IMR-90 (cell line): ENCODE results near the gene PLD4. TPM values are rescaled to one million over a fixed set of nuclear protein-coding genes. Genes with fewer than 3 reads are reported as not detected.

Experiments used
- ATAC-seq: fragments of 200-7000 bp; cut with Tn5 transposase; 2 replicates; pipeline ENCODE4 v1.9.1; 2020; ENCODE audit warnings: low read depth, mild to moderate bottlenecking, moderate library complexity
- BruUV-seq: library from RNA; stranded (reverse); fragments of 400-500 nt; replicated peaks from 2 replicates; lab custom pipeline; 2021; lab: Mats Ljungman, UMichigan
- CTCF ChIA-PET: fragments of 300-600 bp; formaldehyde crosslinking; extraction: SDS; loops from one replicate; lab custom pipeline; 2021; ENCODE audit warnings: antibody characterized with exemption; lab: Yijun Ruan, JAX
- POLR2A ChIA-PET: fragments of 300-600 bp; sonication (Branson Sonifier 250); formaldehyde crosslinking; loops from one replicate; lab custom pipeline; 2022; ENCODE audit warnings: antibody characterized with exemption; ENCODE audit not compliant: unreplicated experiment; lab: Charles Lee
- DNase-seq: peaks from one replicate; pipeline ENCODE4 v3.0.0; 2013
- H2AFZ ChIP-seq: replicated peaks from 2 replicates; pipeline ENCODE3; 2013; ENCODE audit warnings: low read length, mild to moderate bottlenecking; ENCODE audit not compliant: poor library complexity
- H2AK5ac ChIP-seq: 2 replicates; pipeline ENCODE4 v1.6.1; 2013; ENCODE audit warnings: low read depth, low read length, inconsistent platforms
- H2AK9ac ChIP-seq: replicated peaks from 2 replicates; pipeline ENCODE3; 2013; ENCODE audit warnings: mild to moderate bottlenecking, low read depth, low read length, moderate library complexity; ENCODE audit not compliant: poor library complexity
- H2BK120ac ChIP-seq: 2 replicates; pipeline ENCODE4 v1.6.1; 2013; ENCODE audit warnings: low read depth, low read length, inconsistent platforms
- H2BK15ac ChIP-seq: 3 replicates; pipeline ENCODE4 v1.6.1; 2013; ENCODE audit warnings: low read depth, low read length, inconsistent platforms
- H2BK20ac ChIP-seq: 2 replicates; pipeline ENCODE4 v1.6.1; 2013; ENCODE audit warnings: low read depth, mild to moderate bottlenecking, inconsistent platforms, low read length, moderate library complexity
- H2BK5ac ChIP-seq: 2 replicates; pipeline ENCODE4 v1.6.1; 2013; ENCODE audit warnings: mild to moderate bottlenecking, low read depth, low read length, inconsistent platforms; ENCODE audit not compliant: poor library complexity, severe bottlenecking
- H3K14ac ChIP-seq: replicated peaks from 2 replicates; pipeline ENCODE4 v1.6.1; 2013; ENCODE audit warnings: low read depth, low read length, inconsistent platforms
- H3K18ac ChIP-seq: 2 replicates; pipeline ENCODE4 v1.6.1; 2013; ENCODE audit warnings: low read depth, low read length, control low read depth
- H3K23ac ChIP-seq: 2 replicates; pipeline ENCODE4 v1.6.1; 2013; ENCODE audit warnings: low read depth, low read length, inconsistent platforms
- H3K27ac ChIP-seq: 2 replicates; pipeline ENCODE4 v1.5.1; 2013; ENCODE audit warnings: mild to moderate bottlenecking, control low read depth, low read length; ENCODE audit not compliant: insufficient read depth
- H3K27me3 ChIP-seq: 2 replicates; pipeline ENCODE4 v1.6.1; 2013; ENCODE audit warnings: low read length; ENCODE audit not compliant: control insufficient read depth, insufficient read depth
- H3K36me3 ChIP-seq: 2 replicates; pipeline ENCODE4 v1.6.1; 2013; ENCODE audit warnings: low read length, mixed read lengths; ENCODE audit not compliant: control insufficient read depth, insufficient read depth
- H3K4ac ChIP-seq: 2 replicates; pipeline ENCODE4 v1.6.1; 2013; ENCODE audit warnings: low read depth, low read length, inconsistent platforms
- H3K4me1 ChIP-seq: 2 replicates; pipeline ENCODE4 v1.6.1; 2013; ENCODE audit warnings: low read length, mixed read lengths; ENCODE audit not compliant: control insufficient read depth, insufficient read depth
- H3K4me2 ChIP-seq: 2 replicates; pipeline ENCODE4 v1.6.1; 2013; ENCODE audit warnings: low read depth, mild to moderate bottlenecking, control low read depth, low read length, moderate library complexity
- H3K4me3 ChIP-seq: 2 replicates; pipeline ENCODE4 v1.5.1; 2013; ENCODE audit warnings: low read depth, mild to moderate bottlenecking, control low read depth, low read length, moderate library complexity; ENCODE audit not compliant: insufficient read depth
- H3K56ac ChIP-seq: 2 replicates; pipeline ENCODE4 v1.6.1; 2013; ENCODE audit warnings: low read length, inconsistent platforms; ENCODE audit not compliant: insufficient read depth; ENCODE audit errors: extremely low read depth
- H3K79me1 ChIP-seq, 2 experiments: 2 replicates each; pipeline ENCODE4 v1.6.1; 2013; ENCODE audit warnings: low read length in 2 of 2, inconsistent platforms in 1 of 2, low read depth in 1 of 2
- H3K9ac ChIP-seq: 2 replicates; pipeline ENCODE4 v1.6.1; 2013; ENCODE audit warnings: low read depth, low read length, control low read depth
- H3K9me1 ChIP-seq: 2 replicates; pipeline ENCODE4 v1.6.1; 2013; ENCODE audit warnings: low read length, inconsistent platforms; ENCODE audit not compliant: insufficient read depth
- H3K9me3 ChIP-seq: 2 replicates; pipeline ENCODE4 v1.6.1; 2013; ENCODE audit warnings: low read length; ENCODE audit not compliant: control insufficient read depth, insufficient read depth
- H4K20me1 ChIP-seq: 2 replicates; pipeline ENCODE4 v1.6.1; 2013; ENCODE audit warnings: low read length, inconsistent platforms; ENCODE audit not compliant: insufficient read depth
- H4K5ac ChIP-seq: 2 replicates; pipeline ENCODE4 v1.6.1; 2013; ENCODE audit warnings: mild to moderate bottlenecking, low read depth, low read length, control low read depth
- H4K8ac ChIP-seq, 2 experiments: 2 replicates each; pipeline ENCODE4 v1.6.1; 2013; ENCODE audit warnings: low read depth in 2 of 2, low read length in 2 of 2, control low read depth in 1 of 2, inconsistent platforms in 1 of 2
- H4K91ac ChIP-seq: 2 replicates; pipeline ENCODE4 v1.6.1; 2013; ENCODE audit warnings: low read depth, low read length, inconsistent platforms; ENCODE audit not compliant: insufficient read depth
- BHLHE40 ChIP-seq: fragments of 150-350 bp; IDR thresholded peaks from 2 replicates; pipeline ENCODE4 v1.6.1; 2016; ENCODE audit warnings: mild to moderate bottlenecking, low read depth, low read length
- CEBPB ChIP-seq: IDR thresholded peaks from 2 replicates; pipeline ENCODE4 v1.6.1; 2012; ENCODE audit warnings: low read depth, low read length, improper control_type of control experiment
- CHD1 ChIP-seq: IDR thresholded peaks from 2 replicates; pipeline ENCODE4 v1.6.1; 2012; ENCODE audit warnings: low read depth, low read length, improper control_type of control experiment
- ELK1 ChIP-seq: fragments of 150-350 bp; IDR thresholded peaks from 2 replicates; pipeline ENCODE4 v1.6.1; 2016; ENCODE audit warnings: low read depth, mild to moderate bottlenecking, low read length, moderate library complexity, borderline replicate concordance
- FOS ChIP-seq: fragments of 150-350 bp; IDR thresholded peaks from 2 replicates; pipeline ENCODE4 v1.6.1; 2016; ENCODE audit warnings: low read depth, low read length
- MAFK ChIP-seq: IDR thresholded peaks from 2 replicates; pipeline ENCODE4 v1.6.1; 2012; ENCODE audit warnings: low read depth, low read length, improper control_type of control experiment
- MAZ ChIP-seq: IDR thresholded peaks from 2 replicates; pipeline ENCODE4 v1.6.1; 2012; ENCODE audit warnings: low read depth, mild to moderate bottlenecking, low read length, improper control_type of control experiment, moderate library complexity, borderline replicate concordance
- MXI1 ChIP-seq: IDR thresholded peaks from 2 replicates; pipeline ENCODE4 v1.6.1; 2012; ENCODE audit warnings: low read depth, mild to moderate bottlenecking, low read length, moderate library complexity, borderline replicate concordance
- NFE2L2 ChIP-seq: fragments of 150-350 bp; IDR thresholded peaks from 2 replicates; pipeline ENCODE4 v1.6.1; 2016; ENCODE audit warnings: low read depth, mild to moderate bottlenecking, low read length
- POLR2A ChIP-seq: IDR thresholded peaks from 2 replicates; pipeline ENCODE4 v1.6.1; 2012; ENCODE audit warnings: mild to moderate bottlenecking, low read depth, low read length
- RCOR1 ChIP-seq: IDR thresholded peaks from 2 replicates; pipeline ENCODE4 v1.6.1; 2012; ENCODE audit warnings: mild to moderate bottlenecking, low read length, improper control_type of control experiment; ENCODE audit not compliant: insufficient replicate concordance
- SMC3 ChIP-seq: fragments of 150-350 bp; IDR thresholded peaks from 2 replicates; pipeline ENCODE4 v1.6.1; 2016; ENCODE audit warnings: low read depth, mild to moderate bottlenecking, antibody characterized with exemption, low read length, moderate library complexity
- WGBS, 2 experiments: methylation state at CpG; one replicate each; pipeline versions ENCODE4 v1.1.5 to v1.1.7; 2013; ENCODE audit warnings: missing lambda C conversion rate in 2 of 2; ENCODE audit not compliant: insufficient read length in 1 of 2; ENCODE audit errors: extremely low coverage in 2 of 2; 5-methylcytosine and 5-hydroxymethylcytosine counted together
- dilution Hi-C: fragments of 300-500 bp; cut with HindIII; formaldehyde crosslinking; loops from one replicate; pipeline ENCODE4 v1.14.3; 2018; ENCODE audit warnings: low sequenced_read_pairs; ENCODE audit not compliant: unreplicated experiment
- in situ Hi-C: fragments of 300-500 bp; cut with MboI; formaldehyde crosslinking; loops from 3 replicates; pipeline ENCODE4 v1.14.3; 2019; ENCODE audit warnings: low sequenced_read_pairs, inconsistent platforms, mixed read lengths
- intact Hi-C: fragments of 100-400 bp; cut with micrococcal nuclease; formaldehyde crosslinking; loops from 2 replicates; pipeline ENCODE4 v1.10.0; 2022
- polyA plus RNA-seq, 3 experiments: library from polyadenylated mRNA; depleted of rRNA; stranded (reverse); fragments of >200 nt; gene quantifications; 2 replicates each; pipeline ENCODE4 v1.2.3, GENCODE V29; 2012; ENCODE audit warnings: low replicate concordance in 1 of 3
- total RNA-seq: library from RNA; depleted of rRNA; stranded (reverse); fragments of >200 nt; gene quantifications from 2 replicates; pipeline ENCODE4 v1.2.3, GENCODE V29; 2012
- TF ChIP-seq, protein P1 (sequence below): conservative IDR thresholded peaks from 2 replicates; pipeline ENCODE4 v1.5.1; 2012; ENCODE audit warnings: mild to moderate bottlenecking, low read depth, low read length, improper control_type of control experiment

The PLD4 gene
- total and polyA plus RNA-seq, 2 of the 4 experiments (the other 2 are of a cell fraction) = 0.05 TPM; not detected in 1

DNA sequence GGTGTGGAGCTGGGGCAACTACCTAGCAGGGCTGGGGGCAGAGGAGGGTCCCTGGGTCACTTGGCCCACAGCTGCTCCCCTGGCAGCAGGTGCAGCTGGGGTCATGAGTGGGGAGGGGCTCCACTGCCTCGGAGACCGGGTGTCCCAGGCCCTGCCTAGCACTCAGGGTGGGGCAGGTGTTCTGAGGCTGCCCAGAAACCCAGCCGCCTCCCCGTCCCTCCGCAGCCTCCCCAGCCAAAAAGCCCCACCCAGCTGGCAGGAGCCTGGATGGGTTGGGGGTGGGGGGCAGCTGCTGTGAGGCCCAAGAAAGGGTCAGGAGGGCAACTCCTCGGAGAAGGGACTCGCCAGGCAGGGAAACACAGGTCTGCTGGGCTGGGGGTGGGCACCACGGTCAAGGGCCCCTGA, 42.3 kb downstream of the PLD4 start (continued):
- TF ChIP-seq NFE2L2 = no peak

GRCh38 chr14:104967386-104968152, 42.9 kb downstream of the PLD4 start:
- H3K56ac ChIP-seq = no peak overlapping the region
- peak overlapping the region; percentile 59; the same call in 1 of the 2 replicates for H3K23ac ChIP-seq
- H4K91ac ChIP-seq = peak overlapping the region; percentile 68; the same call in 1 of the 2 replicates
- no peak overlapping the region for H2BK5ac ChIP-seq
- peak overlapping the region; percentile 90 for H2AK9ac ChIP-seq
- no peaks in the 10 kb centered on the region for H4K20me1 ChIP-seq
- no peak overlapping the region; the same call in 2 of the 3 replicates for H2BK15ac ChIP-seq
- H3K14ac ChIP-seq = peak overlapping the region; percentile 71
- H3K4me1 ChIP-seq = peaks cover 24% of the 10 kb centered on the region
- POLR2A ChIA-PET = interaction anchor here (0.7 kb wide), 1 partner anchor 11 kb away, joined by 3 read pairs; the partner anchor contains the start of gene AHNAK2
- peak overlapping the region; percentile 95 for H2AFZ ChIP-seq
- H3K4me3 ChIP-seq = 0 out of 2 replicates have a peak overlapping the region, but pooled peaks have one; percentile 10
- no peak overlapping the region for H2BK20ac ChIP-seq
- no peaks in the 10 kb centered on the region for H3K9me3 ChIP-seq
- DNase-seq (no peak), ATAC-seq (peak; percentile 79)
- peaks cover 5% of the 10 kb centered on the region for H3K9me1 ChIP-seq
- peak overlapping the region; percentile 61; the same call in 1 of the 2 replicates for H3K18ac ChIP-seq
- 27% methylated on average over 3 of the region's 36 CpGs; no CpG with 5 or more reads in 1 of the 2 experiments for WGBS, 2 experiments
- H3K79me1 ChIP-seq = peaks cover 0 to 30% of the 10 kb centered on the region in 2 experiments; a peak in 1 of 4 replicates
- H3K27ac ChIP-seq = peak overlapping the region; percentile 5; the same call in 1 of the 2 replicates
- dilution Hi-C loops (no loop called here), intact Hi-C loops (no loop called here), in situ Hi-C loops (no loop called here)
- peak overlapping the region; percentile 72; the same call in 1 of the 2 replicates for H4K5ac ChIP-seq
- CTCF ChIA-PET = no interaction called here
- H3K27me3 ChIP-seq = no peaks in the 10 kb centered on the region
- peak overlapping the region; percentile 81 to 84; a peak in 3 of 4 replicates for H4K8ac ChIP-seq
- peak overlapping the region; percentile 49; the same call in 1 of the 2 replicates for H3K9ac ChIP-seq
- H3K4ac ChIP-seq = peak overlapping the region; percentile 78
- BruUV-seq = no TSS peak
- peak overlapping the region; percentile 67 for H2AK5ac ChIP-seq
- no peaks in the 10 kb centered on the region for H3K36me3 ChIP-seq
- peak overlapping the region; percentile 43; the same call in 1 of the 2 replicates for H2BK120ac ChIP-seq
- H3K4me2 ChIP-seq = peak overlapping the region; percentile 82
- TF ChIP-seq NFE2L2 = no peak
- TF ChIP-seq RCOR1 = no peak
- TF ChIP-seq, protein P1, sequence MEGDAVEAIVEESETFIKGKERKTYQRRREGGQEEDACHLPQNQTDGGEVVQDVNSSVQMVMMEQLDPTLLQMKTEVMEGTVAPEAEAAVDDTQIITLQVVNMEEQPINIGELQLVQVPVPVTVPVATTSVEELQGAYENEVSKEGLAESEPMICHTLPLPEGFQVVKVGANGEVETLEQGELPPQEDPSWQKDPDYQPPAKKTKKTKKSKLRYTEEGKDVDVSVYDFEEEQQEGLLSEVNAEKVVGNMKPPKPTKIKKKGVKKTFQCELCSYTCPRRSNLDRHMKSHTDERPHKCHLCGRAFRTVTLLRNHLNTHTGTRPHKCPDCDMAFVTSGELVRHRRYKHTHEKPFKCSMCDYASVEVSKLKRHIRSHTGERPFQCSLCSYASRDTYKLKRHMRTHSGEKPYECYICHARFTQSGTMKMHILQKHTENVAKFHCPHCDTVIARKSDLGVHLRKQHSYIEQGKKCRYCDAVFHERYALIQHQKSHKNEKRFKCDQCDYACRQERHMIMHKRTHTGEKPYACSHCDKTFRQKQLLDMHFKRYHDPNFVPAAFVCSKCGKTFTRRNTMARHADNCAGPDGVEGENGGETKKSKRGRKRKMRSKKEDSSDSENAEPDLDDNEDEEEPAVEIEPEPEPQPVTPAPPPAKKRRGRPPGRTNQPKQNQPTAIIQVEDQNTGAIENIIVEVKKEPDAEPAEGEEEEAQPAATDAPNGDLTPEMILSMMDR = no peak
- no peak for TF ChIP-seq MAFK
- TF ChIP-seq CEBPB = no peak
- no peak for TF ChIP-seq CHD1
- TF ChIP-seq FOS = no peak
- no peak for TF ChIP-seq BHLHE40
- no peak for TF ChIP-seq POLR2A
- TF ChIP-seq MXI1 = no peak
- no peak for TF ChIP-seq SMC3
- TF ChIP-seq ELK1 = no peak
- TF ChIP-seq MAZ = no peak
